Type B pancreatic cell (in vitro differentiated cells): Measurements from ENCODE around the gene NBEA. TPM values are rescaled to one million over a fixed set of nuclear protein-coding genes. Genes with fewer than 3 reads are reported as not detected.

Experiments used
- DNase-seq: peaks from one replicate; pipeline ENCODE4 v3.0.0; 2021; ENCODE audit warnings: mixed read lengths; ENCODE audit not compliant: unreplicated experiment; ENCODE audit errors: extremely low spot score
- H3K27ac Mint-ChIP-seq: 2 replicates; pipeline ENCODE4 v1.8.0; 2021; ENCODE audit warnings: mild to moderate bottlenecking, mixed read lengths
- H3K27me3 Mint-ChIP-seq: 2 replicates; pipeline ENCODE4 v1.8.0; 2021; ENCODE audit warnings: mixed read lengths
- H3K36me3 Mint-ChIP-seq: 2 replicates; pipeline ENCODE4 v1.8.0; 2021; ENCODE audit warnings: mixed read lengths
- H3K4me1 Mint-ChIP-seq: one replicate; pipeline ENCODE4 v1.8.0; 2021; ENCODE audit warnings: mixed read lengths; ENCODE audit not compliant: unreplicated experiment
- H3K4me3 Mint-ChIP-seq: 2 replicates; pipeline ENCODE4 v1.8.0; 2021; ENCODE audit warnings: mild to moderate bottlenecking, mixed read lengths
- H3K9me3 Mint-ChIP-seq: 2 replicates; pipeline ENCODE4 v1.8.0; 2021; ENCODE audit warnings: mixed read lengths
- CTCF ChIP-seq: fragments of 200-600 bp; sonication (generic); conservative IDR thresholded peaks from 2 replicates; pipeline ENCODE4 v1.5.0; 2021; ENCODE audit warnings: antibody characterized with exemption, mild to moderate bottlenecking
- total RNA-seq: library from RNA; stranded (reverse); gene quantifications from 2 replicates; pipeline ENCODE4 v1.2.1, GENCODE V29; 2021; ENCODE audit warnings: low replicate concordance

NBEA gene
- total RNA-seq, 1 donor from 2014 or later, result 20.8 TPM

GRCh38 chr13:35501661-35502235 lies 559.7 kb downstream of the NBEA start:
- Mint-ChIP-seq H3K36me3 (no peaks in the 10 kb centered on the region), H3K27me3 (peaks cover 12% of the 10 kb centered on the region), H3K9me3 (no peaks in the 10 kb centered on the region), H3K27ac (no peak overlapping the region), H3K4me3 (no peak overlapping the region), H3K4me1 (peaks cover 37% of the 10 kb centered on the region)
- TF ChIP-seq CTCF, result no peak
- no peak for DNase-seq

GRCh38 chr13:35502456-35502855 lies 560.4 kb downstream of the NBEA start:
- Mint-ChIP-seq H3K27ac (no peak overlapping the region), H3K4me3 (no peak overlapping the region), H3K4me1 (peaks cover 37% of the 10 kb centered on the region), H3K36me3 (no peaks in the 10 kb centered on the region), H3K9me3 (no peaks in the 10 kb centered on the region), H3K27me3 (peaks cover 12% of the 10 kb centered on the region)
- TF ChIP-seq CTCF, result no peak
- DNase-seq, result no peak

GRCh38 chr13:35512271-35512920 lies 570.3 kb downstream of the NBEA start:
- Mint-ChIP-seq H3K4me1 (peaks cover 4% of the 10 kb centered on the region), H3K9me3 (no peaks in the 10 kb centered on the region), H3K27ac (no peak overlapping the region), H3K27me3 (peaks cover 10% of the 10 kb centered on the region), H3K36me3 (no peaks in the 10 kb centered on the region), H3K4me3 (no peak overlapping the region)
- no peak for DNase-seq
- TF ChIP-seq CTCF, result no peak

- peaks cover 4% of the 10 kb centered on the region for H3K4me1 Mint-ChIP-seq
- no peaks in the 10 kb centered on the region for H3K9me3 Mint-ChIP-seq
- no peak for TF ChIP-seq CTCF
- H3K27ac Mint-ChIP-seq, result no peak overlapping the region
- no peak overlapping the region for H3K4me3 Mint-ChIP-seq
- DNase-seq, result no peak
- H3K36me3 Mint-ChIP-seq, result no peaks in the 10 kb centered on the region
- H3K27me3 Mint-ChIP-seq, result peaks cover 15% of the 10 kb centered on the region
Measured at GRCh38 chr13:35514061-35514477, 572.0 kb downstream of the NBEA start.

- H3K27me3 Mint-ChIP-seq, result peaks cover 20% of the 10 kb centered on the region
- DNase-seq, result no peak
- peaks cover 3% of the 10 kb centered on the region for H3K36me3 Mint-ChIP-seq
- H3K4me1 Mint-ChIP-seq, result peaks cover 4% of the 10 kb centered on the region
- H3K4me3 Mint-ChIP-seq, result no peak overlapping the region
- peak overlapping the region; percentile 1 for H3K27ac Mint-ChIP-seq
- no peaks in the 10 kb centered on the region for H3K9me3 Mint-ChIP-seq
- no peak for TF ChIP-seq CTCF
Measured at GRCh38 chr13:35514801-35515502, 572.9 kb downstream of the NBEA start.
